Bronchial epithelial cell (primary cell): ENCODE results near the gene IGFLR1. TPM values are rescaled to one million over a fixed set of nuclear protein-coding genes. Genes with fewer than 3 reads are reported as not detected.

Experiments
- DNase-seq: peaks from one replicate; pipeline ENCODE4 v3.0.0-alpha.2; 2010; ENCODE audit warnings: low read depth
- FAIRE-seq: peaks from 2 replicates; lab custom pipeline; 2011; peaks lifted over from hg19 to GRCh38; lab: Jason Lieb, UNC
- H3K27me3 ChIP-seq: 2 replicates; pipeline ENCODE4 v1.5.1; 2011; ENCODE audit warnings: low read length; ENCODE audit not compliant: control insufficient read depth, insufficient read depth
- H3K36me3 ChIP-seq: 2 replicates; pipeline ENCODE4 v1.5.1; 2011; ENCODE audit warnings: low read length; ENCODE audit not compliant: control insufficient read depth, insufficient read depth
- H3K4me3 ChIP-seq: 2 replicates; pipeline ENCODE4 v1.5.1; 2011; ENCODE audit warnings: mild to moderate bottlenecking, low read depth, low read length, control low read depth
- total RNA-seq: library from RNA; depleted of rRNA; stranded (reverse); fragments of >200 nt; gene quantifications from 2 replicates; pipeline ENCODE4 v1.2.1, GENCODE V29; 2014
- TF ChIP-seq, protein P1 (sequence below): IDR thresholded peaks from 2 replicates; pipeline ENCODE4 v1.5.1; 2011; ENCODE audit warnings: mild to moderate bottlenecking, moderate library complexity, low read length, control low read depth, inconsistent platforms; ENCODE audit not compliant: insufficient read depth, severe bottlenecking

Gene IGFLR1
- total RNA-seq, 1 donor from 2014 or later, result 0.26 TPM

DNA sequence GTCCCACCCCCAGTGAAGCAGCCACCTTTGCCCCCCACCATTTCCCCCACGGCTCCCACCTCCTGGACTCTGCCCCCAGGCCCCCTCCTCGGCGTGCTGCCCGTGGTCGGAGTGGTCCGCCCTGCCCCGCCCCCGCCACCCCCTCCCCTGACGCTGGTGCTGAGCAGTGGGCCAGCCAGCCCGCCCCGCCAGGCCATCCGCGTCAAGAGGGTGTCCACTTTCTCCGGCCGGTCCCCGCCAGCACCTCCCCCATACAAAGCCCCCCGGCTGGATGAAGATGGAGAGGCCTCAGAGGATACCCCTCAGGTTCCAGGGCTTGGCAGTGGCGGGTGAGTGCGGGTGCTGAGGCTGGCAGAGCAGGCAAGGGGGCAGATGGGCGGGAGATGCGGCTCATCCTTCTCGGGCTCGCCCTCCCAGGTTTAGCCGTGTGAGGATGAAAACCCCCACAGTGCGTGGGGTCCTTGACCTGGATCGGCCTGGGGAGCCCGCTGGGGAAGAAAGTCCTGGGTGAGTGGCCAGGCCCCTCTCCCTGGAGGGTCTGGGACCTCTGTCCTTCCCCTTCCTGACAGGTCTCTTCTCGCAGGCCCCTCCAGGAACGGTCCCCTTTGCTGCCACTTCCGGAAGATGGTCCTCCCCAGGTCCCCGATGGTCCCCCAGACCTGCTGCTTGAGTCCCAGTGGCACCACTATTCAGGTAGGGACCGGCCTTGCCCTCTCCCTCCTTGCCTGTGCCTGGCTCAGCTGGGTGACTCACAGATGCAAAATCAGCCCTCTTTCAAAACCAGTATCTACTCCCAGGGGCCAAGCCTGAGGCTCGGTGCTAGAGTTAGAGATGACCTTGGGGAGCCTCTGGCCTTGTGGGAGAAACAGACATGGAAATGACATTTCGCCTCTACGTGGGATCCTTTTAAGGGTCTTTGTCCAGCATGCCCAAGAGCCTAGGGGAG, 8.8 kb downstream of the IGFLR1 start:
- Histone ChIP-seq H3K27me3 (no peaks in the 10 kb centered on the region), H3K36me3 (peaks cover 54% of the 10 kb centered on the region), H3K4me3 (no peak overlapping the region)
- TF ChIP-seq, protein P1, sequence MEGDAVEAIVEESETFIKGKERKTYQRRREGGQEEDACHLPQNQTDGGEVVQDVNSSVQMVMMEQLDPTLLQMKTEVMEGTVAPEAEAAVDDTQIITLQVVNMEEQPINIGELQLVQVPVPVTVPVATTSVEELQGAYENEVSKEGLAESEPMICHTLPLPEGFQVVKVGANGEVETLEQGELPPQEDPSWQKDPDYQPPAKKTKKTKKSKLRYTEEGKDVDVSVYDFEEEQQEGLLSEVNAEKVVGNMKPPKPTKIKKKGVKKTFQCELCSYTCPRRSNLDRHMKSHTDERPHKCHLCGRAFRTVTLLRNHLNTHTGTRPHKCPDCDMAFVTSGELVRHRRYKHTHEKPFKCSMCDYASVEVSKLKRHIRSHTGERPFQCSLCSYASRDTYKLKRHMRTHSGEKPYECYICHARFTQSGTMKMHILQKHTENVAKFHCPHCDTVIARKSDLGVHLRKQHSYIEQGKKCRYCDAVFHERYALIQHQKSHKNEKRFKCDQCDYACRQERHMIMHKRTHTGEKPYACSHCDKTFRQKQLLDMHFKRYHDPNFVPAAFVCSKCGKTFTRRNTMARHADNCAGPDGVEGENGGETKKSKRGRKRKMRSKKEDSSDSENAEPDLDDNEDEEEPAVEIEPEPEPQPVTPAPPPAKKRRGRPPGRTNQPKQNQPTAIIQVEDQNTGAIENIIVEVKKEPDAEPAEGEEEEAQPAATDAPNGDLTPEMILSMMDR, result no peak
- FAIRE-seq, result no peak
- DNase-seq, result no peak

DNA sequence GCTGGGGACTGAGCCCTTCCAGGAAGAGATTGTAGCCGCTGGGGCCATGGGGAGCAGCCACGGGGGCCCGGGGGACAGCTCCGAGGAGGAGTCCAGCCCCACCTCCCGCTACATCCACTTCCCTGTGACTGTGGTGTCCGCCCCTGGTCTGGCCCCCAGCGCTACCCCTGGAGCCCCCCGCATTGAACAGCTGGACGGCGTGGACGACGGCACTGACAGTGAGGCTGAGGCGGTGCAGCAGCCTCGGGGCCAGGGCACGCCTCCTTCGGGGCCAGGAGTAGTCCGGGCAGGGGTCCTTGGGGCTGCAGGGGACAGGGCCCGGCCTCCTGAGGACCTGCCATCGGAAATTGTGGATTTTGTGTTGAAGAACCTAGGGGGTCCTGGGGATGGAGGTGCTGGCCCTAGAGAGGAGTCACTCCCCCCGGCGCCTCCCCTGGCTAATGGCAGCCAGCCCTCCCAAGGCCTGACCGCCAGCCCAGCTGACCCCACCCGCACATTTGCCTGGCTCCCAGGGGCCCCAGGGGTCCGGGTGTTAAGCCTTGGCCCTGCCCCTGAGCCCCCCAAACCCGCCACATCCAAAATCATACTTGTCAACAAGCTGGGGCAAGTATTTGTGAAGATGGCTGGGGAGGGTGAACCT, 9.6 kb downstream of the IGFLR1 start:
- Histone ChIP-seq H3K27me3 (no peaks in the 10 kb centered on the region), H3K4me3 (no peak overlapping the region), H3K36me3 (peaks cover 54% of the 10 kb centered on the region)
- DNase-seq (no peak), FAIRE-seq (no peak)
- TF ChIP-seq, protein P1, result no peak

- DNase-seq (no peak), FAIRE-seq (no peak)
- H3K27me3 ChIP-seq, result no peaks in the 10 kb centered on the region
- peaks cover 58% of the 10 kb centered on the region for H3K36me3 ChIP-seq
- TF ChIP-seq, protein P1, result no peak
- H3K4me3 ChIP-seq, result no peak overlapping the region
Observed at GRCh38 chr19:35731779-35732405, 10.4 kb downstream of the IGFLR1 start.

DNA sequence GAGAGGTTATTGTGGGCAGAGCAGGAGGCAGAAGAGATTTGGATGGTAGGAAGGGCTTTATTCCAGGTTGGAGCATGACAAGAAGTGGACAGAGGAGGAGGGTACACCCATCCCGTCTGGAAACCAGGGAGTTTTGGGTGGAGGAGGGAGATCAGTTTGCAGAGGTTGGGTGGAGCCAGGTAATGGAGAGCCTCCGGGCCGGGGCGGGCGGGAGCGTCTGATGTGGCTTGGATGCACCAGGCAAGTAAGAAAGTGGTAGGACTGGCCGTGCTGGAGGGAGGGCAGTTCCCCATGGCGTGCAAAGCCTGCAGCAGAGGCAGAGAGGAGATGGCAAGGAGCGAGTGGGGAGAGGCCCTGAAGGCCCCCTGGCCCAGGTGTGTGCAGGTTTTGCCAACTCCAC, 10.9 kb downstream of the IGFLR1 start:
- TF ChIP-seq, protein P1, result no peak
- H3K4me3 ChIP-seq, result no peak overlapping the region
- H3K27me3 ChIP-seq, result no peaks in the 10 kb centered on the region
- FAIRE-seq (no peak), DNase-seq (no peak)
- H3K36me3 ChIP-seq, result peaks cover 53% of the 10 kb centered on the region

DNA sequence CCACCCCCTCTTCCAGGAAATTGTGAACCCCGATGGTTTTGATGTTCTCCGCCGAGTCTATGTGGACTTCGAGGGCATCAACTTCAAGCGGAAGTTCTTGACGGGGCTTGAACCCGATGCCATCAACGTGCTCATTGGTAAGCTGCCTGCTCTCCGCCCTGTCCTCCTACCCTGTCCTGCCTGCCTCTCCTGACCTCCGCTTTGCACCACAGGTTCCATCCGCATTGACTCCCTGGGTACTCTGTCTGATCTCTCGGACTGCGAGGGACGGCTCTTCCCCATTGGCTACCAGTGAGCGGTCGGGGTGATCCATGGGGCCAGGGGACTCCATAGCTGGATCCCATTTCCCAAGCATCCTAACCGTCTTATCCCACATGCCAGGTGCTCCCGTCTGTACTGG, 11.9 kb downstream of the IGFLR1 start:
- FAIRE-seq, result no peak
- Histone ChIP-seq H3K27me3 (no peaks in the 10 kb centered on the region), H3K4me3 (no peak overlapping the region), H3K36me3 (peaks cover 60% of the 10 kb centered on the region)
- no peak for DNase-seq
- TF ChIP-seq, protein P1, result no peak
